NCI-H1930 (cell line): ENCODE results near the gene RARB.

Experiments
- DNase-seq, 2 experiments: peaks; one replicate each; lab custom pipeline; 2025; lab: John Stamatoyannopoulos, UW

RARB gene

DNA sequence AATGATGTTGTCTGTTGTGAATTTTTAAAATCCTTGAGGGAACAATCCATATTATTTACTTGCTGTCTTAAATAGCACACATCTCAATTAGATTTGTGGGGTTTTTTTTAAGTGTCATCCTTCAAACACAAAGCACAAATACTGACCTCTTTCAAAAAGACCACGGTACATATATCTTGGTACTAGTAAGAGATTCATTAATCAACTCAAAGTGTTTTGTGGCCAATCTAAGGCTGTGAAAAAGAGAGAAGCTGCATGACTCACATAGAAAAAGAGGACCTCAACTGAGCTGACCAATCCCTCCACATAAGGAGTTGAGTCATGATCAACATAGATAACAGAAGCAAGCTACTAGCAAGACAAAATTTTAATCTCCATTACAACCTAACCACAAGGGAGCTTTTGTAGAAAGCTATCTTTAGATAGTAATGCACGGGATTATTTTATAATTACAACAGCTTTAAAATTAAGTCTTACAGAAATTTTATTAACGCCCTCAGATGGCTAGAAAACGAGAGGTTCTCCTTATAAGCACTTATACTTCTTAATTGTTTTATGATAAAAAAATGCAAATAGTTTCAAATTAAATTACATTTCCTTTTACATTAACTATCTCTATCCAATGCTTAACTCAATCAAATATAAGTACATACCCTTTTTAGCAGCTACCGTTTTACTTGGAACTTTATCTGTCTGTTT lies 176.2 kb downstream of the RARB start:
- DNase-seq: no peak

GRCh38 chr3:25610167-25610566 lies 182.1 kb downstream of the RARB start:
- no peak for DNase-seq

DNA sequence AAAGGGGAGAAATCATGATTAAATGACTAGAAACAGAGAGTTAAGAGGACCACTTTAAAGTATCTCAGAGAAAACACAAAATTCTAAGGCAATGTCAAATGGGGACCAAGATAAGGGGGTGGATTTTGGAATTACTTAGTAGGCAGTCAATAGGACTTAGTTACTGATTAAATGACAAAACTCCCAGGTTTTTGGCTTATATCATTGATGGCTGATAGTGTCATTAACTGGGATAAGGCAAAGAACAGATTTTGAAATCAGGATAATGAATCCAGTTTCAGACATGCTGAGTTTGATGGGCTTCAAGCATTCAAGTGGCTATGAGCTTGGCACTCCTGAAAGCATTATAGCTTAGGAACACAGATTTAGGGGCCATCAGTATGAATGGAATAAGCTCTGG lies 182.7 kb downstream of the RARB start:
- DNase-seq: no peak

GRCh38 chr3:25611193-25611592 lies 183.1 kb downstream of the RARB start:
- no peak for DNase-seq

DNA sequence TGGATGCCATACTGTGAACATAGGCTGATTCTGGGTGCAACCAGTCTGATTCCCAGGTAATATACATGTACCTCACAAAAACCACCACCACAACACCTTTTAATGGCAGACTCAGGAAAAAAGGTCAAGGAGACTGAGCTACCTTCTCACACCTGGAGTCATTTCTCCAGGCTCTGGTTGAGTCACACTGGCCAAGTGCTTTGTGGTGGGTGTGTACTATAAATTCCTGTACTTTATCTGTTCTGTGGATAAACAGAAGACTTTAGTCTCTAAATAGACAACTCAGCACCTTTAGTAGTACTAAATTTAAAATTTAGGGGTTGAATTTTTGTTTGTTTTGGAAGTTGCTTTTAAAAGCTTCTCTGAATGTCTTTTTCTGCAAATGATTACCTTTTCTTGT lies 190.0 kb downstream of the RARB start:
- no peak for DNase-seq

GRCh38 chr3:25619382-25619781 lies 191.3 kb downstream of the RARB start:
- DNase-seq: no peak

- DNase-seq: no peak
Observed at GRCh38 chr3:25620493-25620892, 192.4 kb downstream of the RARB start.

- DNase-seq: no peak
Observed at GRCh38 chr3:25621087-25621486, 193.0 kb downstream of the RARB start.

GRCh38 chr3:25631989-25632388 lies 203.9 kb downstream of the RARB start:
- DNase-seq: no peak

GRCh38 chr3:25633919-25634318 lies 205.9 kb downstream of the RARB start:
- no peak for DNase-seq

GRCh38 chr3:25635038-25635437 lies 207.0 kb downstream of the RARB start:
- no peak for DNase-seq
